Measurements from ENCODE around the gene RASSF10.

The RASSF10 gene

DNA sequence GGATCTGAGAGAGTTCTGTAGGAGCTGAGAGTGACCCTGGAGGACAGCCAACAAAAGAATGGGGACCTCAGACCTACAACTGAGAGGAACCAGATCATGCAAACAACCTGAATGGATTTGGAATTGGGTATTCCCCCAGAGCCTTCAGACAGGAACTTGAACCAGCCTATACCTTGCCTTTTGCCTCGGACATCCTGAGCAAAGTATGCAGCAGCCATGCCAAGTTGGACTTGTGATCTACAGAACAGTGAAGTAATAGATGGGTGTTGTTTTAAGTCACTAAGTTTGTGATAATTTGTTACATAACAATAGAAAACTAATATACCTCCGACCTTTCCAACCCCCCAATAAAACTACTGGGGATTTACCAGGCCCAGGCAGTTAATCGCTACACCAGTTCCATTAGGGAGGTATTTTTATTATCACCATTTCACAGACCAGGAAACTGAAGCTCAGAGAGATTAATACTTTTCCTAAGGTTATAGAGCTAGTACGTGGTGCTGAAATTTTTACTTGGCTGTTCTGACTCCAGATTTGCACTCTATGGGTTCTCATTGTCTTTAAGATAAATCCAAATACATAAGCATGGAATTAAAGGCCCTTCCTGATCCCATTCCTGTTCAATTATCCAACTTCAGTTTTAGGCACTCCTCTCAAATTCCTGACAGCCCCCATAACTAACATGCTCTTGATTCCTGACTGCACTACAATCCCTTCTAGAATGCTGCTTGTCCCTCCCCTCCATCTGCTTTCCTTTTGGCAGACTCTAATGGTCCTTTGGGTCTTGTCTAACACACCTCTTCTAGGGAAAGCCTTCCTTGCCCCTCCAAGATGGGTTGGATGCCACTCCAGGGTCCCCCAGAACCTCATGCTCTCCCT is 1.7 kb upstream of the RASSF10 start:
- H3K27me3 ChIP-seq (ENCODE audit: control insufficient read depth in 2 of 2, insufficient read depth in 2 of 2, low read length in 2 of 2), result peaks cover 27 to 28% of the 10 kb centered on the region in 2 donors
- H3K27ac ChIP-seq (ENCODE audit: low read depth in 2 of 2, low read length in 2 of 2), result no peak overlapping the region
- H3K4me3 ChIP-seq (ENCODE audit: low read length in 2 of 2), result no peak overlapping the region
- H3K9me3 ChIP-seq (ENCODE audit: control insufficient read depth in 2 of 2, low read length in 2 of 2), result no peaks in the 10 kb centered on the region
- no peak overlapping the region for H3K9ac ChIP-seq (ENCODE audit: low read depth in 1 of 2, low read length in 2 of 2)
- peaks cover 13 to 25% of the 10 kb centered on the region in 2 donors for H3K4me1 ChIP-seq (ENCODE audit: control insufficient read depth in 2 of 2, insufficient read depth in 2 of 2, low read length in 2 of 2)
- no peaks in the 10 kb centered on the region for H3K36me3 ChIP-seq (ENCODE audit: control insufficient read depth in 2 of 2, insufficient read depth in 2 of 2, low read length in 2 of 2)

DNA sequence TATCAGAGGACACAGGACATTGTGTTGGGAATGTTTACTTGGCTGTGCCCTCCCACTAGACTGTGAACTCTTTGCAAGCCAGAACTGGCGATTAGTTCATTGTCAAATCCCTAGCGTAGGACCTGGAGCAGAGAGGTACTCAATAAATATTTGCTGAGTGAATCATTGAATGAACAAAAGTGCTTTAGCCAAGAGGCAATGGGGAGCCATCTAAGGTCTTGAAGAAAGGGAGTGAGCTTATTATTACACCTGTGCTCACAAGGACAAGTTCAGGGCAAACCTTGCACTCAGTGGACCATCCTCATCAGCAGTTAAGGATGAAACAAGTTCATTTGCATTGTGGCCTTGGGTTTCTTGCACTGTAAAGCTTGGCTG is 1.1 kb upstream of the RASSF10 start:
- Histone ChIP-seq H3K27me3 (ENCODE audit: control insufficient read depth in 2 of 2, insufficient read depth in 2 of 2, low read length in 2 of 2) (peaks cover 28 to 29% of the 10 kb centered on the region in 2 donors), H3K36me3 (ENCODE audit: control insufficient read depth in 2 of 2, insufficient read depth in 2 of 2, low read length in 2 of 2) (no peaks in the 10 kb centered on the region), H3K9me3 (ENCODE audit: control insufficient read depth in 2 of 2, low read length in 2 of 2) (no peaks in the 10 kb centered on the region), H3K9ac (ENCODE audit: low read depth in 1 of 2, low read length in 2 of 2) (no peak overlapping the region), H3K4me3 (ENCODE audit: low read length in 2 of 2) (peak overlapping the region in 1 of 2 donors; percentile 69), H3K4me1 (ENCODE audit: control insufficient read depth in 2 of 2, insufficient read depth in 2 of 2, low read length in 2 of 2) (peaks cover 13 to 30% of the 10 kb centered on the region in 2 donors), H3K27ac (ENCODE audit: low read depth in 2 of 2, low read length in 2 of 2) (no peak overlapping the region)

DNA sequence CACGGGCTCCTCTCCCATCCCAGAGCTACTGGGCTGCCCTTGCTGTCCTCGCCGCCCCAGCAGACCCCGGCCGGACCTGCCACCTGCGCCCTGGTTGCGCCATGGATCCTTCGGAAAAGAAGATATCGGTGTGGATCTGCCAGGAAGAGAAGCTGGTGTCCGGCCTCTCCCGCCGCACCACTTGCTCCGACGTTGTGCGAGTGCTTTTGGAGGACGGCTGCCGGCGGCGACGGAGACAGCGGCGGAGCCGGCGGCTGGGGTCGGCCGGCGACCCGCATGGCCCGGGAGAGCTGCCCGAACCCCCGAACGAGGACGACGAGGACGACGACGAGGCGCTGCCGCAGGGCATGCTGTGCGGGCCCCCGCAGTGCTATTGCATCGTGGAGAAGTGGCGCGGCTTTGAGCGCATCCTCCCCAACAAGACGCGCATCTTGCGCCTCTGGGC is 382 bp downstream of the RASSF10 start:
- peak overlapping the region in 1 of 2 donors; percentile 37 for H3K27ac ChIP-seq (ENCODE audit: low read depth in 2 of 2, low read length in 2 of 2)
- H3K9me3 ChIP-seq (ENCODE audit: control insufficient read depth in 2 of 2, low read length in 2 of 2), result no peaks in the 10 kb centered on the region
- H3K4me3 ChIP-seq (ENCODE audit: low read length in 2 of 2), result peak overlapping the region; percentile 65 to 69
- H3K4me1 ChIP-seq (ENCODE audit: control insufficient read depth in 2 of 2, insufficient read depth in 2 of 2, low read length in 2 of 2), result peaks cover 13 to 33% of the 10 kb centered on the region in 2 donors
- no peaks in the 10 kb centered on the region for H3K36me3 ChIP-seq (ENCODE audit: control insufficient read depth in 2 of 2, insufficient read depth in 2 of 2, low read length in 2 of 2)
- peak overlapping the region in 1 of 2 donors; percentile 65 for H3K9ac ChIP-seq (ENCODE audit: low read depth in 1 of 2, low read length in 2 of 2)
- H3K27me3 ChIP-seq (ENCODE audit: control insufficient read depth in 2 of 2, insufficient read depth in 2 of 2, low read length in 2 of 2), result peaks cover 28 to 29% of the 10 kb centered on the region in 2 donors

DNA sequence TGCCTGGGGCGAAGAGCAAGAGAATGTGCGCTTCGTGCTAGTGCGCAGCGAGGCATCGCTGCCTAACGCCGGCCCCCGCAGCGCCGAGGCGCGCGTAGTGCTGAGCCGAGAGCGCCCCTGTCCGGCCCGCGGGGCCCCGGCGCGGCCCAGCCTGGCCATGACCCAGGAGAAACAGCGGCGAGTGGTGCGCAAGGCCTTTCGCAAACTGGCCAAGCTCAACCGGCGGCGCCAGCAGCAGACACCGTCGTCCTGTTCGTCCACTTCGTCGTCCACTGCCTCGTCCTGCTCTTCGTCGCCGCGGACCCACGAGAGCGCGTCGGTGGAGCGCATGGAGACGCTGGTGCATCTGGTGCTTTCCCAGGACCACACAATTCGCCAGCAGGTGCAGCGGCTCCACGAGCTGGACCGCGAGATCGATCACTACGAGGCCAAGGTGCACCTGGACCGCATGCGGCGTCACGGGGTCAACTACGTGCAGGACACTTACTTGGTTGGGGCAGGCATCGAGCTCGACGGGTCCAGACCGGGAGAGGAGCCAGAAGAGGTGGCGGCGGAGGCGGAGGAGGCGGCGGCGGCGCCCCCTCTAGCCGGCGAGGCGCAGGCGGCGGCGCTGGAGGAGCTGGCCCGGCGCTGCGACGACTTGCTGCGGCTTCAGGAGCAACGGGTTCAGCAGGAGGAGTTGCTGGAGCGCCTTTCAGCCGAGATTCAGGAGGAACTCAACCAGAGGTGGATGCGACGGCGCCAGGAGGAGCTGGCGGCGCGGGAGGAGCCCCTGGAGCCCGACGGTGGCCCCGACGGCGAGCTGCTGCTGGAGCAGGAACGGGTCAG is 1.0 kb downstream of the RASSF10 start:
- Histone ChIP-seq H3K9ac (ENCODE audit: low read depth in 1 of 2, low read length in 2 of 2) (peak overlapping the region in 1 of 2 donors; percentile 65), H3K27me3 (ENCODE audit: control insufficient read depth in 2 of 2, insufficient read depth in 2 of 2, low read length in 2 of 2) (peaks cover 28 to 29% of the 10 kb centered on the region in 2 donors), H3K9me3 (ENCODE audit: control insufficient read depth in 2 of 2, low read length in 2 of 2) (no peaks in the 10 kb centered on the region), H3K4me1 (ENCODE audit: control insufficient read depth in 2 of 2, insufficient read depth in 2 of 2, low read length in 2 of 2) (peaks cover 13 to 35% of the 10 kb centered on the region in 2 donors), H3K4me3 (ENCODE audit: low read length in 2 of 2) (peak overlapping the region; percentile 65 to 69), H3K27ac (ENCODE audit: low read depth in 2 of 2, low read length in 2 of 2) (no peak overlapping the region), H3K36me3 (ENCODE audit: control insufficient read depth in 2 of 2, insufficient read depth in 2 of 2, low read length in 2 of 2) (no peaks in the 10 kb centered on the region)

DNA sequence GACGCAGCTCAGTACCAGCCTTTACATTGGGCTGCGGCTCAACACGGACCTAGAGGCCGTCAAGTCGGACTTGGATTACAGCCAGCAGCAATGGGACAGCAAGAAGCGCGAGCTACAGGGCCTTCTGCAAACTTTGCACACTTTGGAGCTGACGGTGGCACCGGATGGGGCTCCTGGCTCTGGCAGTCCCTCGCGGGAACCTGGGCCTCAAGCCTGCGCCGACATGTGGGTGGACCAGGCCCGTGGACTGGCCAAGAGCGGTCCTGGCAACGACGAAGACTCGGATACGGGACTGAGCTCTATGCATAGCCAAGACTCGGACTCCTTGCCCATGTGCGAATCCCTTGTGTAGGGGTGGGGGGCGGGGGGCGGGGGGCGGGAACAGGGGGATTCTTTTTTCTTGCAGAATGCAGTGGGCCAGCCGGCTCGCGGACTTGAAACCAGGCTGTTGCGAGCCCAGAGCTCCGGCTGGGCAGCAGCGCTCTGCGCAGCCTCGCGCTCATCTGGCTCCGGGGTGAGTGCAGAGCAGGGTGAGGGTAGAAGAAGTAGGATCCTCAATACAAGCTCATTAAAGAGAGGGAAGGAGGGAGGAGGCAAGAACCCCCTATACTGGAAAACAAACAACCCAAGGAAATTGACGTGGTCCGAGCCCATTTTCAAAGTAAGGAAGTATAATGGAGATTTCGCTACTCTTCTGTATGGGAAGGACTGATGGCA is 1.8 kb downstream of the RASSF10 start:
- H3K9ac ChIP-seq (ENCODE audit: low read depth in 1 of 2, low read length in 2 of 2), result no peak overlapping the region
- H3K27me3 ChIP-seq (ENCODE audit: control insufficient read depth in 2 of 2, insufficient read depth in 2 of 2, low read length in 2 of 2), result peaks cover 28 to 29% of the 10 kb centered on the region in 2 donors
- peak overlapping the region; percentile 56 to 69 for H3K4me3 ChIP-seq (ENCODE audit: low read length in 2 of 2)

DNA sequence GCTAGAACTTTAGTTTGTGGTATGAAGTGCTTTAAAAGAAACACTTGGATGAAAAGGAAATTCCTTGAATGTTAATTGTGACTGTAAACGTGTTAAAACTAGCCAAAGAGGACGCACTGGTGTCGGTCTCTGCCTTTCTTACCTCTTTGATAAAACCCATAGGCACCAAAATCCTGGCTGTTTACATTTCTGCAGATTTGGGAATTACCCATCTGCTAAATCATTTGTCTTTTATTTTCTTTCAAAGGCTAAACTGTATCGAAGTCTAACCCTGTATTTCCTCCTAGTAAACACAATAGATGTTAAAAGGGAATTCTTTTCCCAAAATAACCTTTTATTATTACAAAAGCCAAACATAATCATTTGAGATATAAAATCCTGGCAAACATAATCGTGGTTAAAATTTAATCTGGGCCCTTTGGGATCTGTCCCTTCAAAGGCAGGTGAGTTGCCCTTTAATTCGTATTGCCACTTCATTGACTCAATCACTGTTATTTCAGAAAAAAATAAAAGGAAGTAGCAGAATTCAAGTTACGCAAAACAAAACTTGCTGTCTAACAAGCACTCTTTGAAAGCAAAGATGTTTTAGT is 2.4 kb downstream of the RASSF10 start:
- H3K9me3 ChIP-seq (ENCODE audit: control insufficient read depth in 2 of 2, low read length in 2 of 2), result no peaks in the 10 kb centered on the region
- H3K9ac ChIP-seq (ENCODE audit: low read depth in 1 of 2, low read length in 2 of 2), result no peak overlapping the region
- no peak overlapping the region for H3K27ac ChIP-seq (ENCODE audit: low read depth in 2 of 2, low read length in 2 of 2)
- H3K4me1 ChIP-seq (ENCODE audit: control insufficient read depth in 2 of 2, insufficient read depth in 2 of 2, low read length in 2 of 2), result peaks cover 16 to 37% of the 10 kb centered on the region in 2 donors
- peak overlapping the region; percentile 12 to 56 for H3K4me3 ChIP-seq (ENCODE audit: low read length in 2 of 2)
- H3K36me3 ChIP-seq (ENCODE audit: control insufficient read depth in 2 of 2, insufficient read depth in 2 of 2, low read length in 2 of 2), result no peaks in the 10 kb centered on the region
- peaks cover 28 to 29% of the 10 kb centered on the region in 2 donors for H3K27me3 ChIP-seq (ENCODE audit: control insufficient read depth in 2 of 2, insufficient read depth in 2 of 2, low read length in 2 of 2)

More for the DNA sequence above, 1.8 kb downstream of the RASSF10 start:
- H3K4me1 ChIP-seq (ENCODE audit: control insufficient read depth in 2 of 2, insufficient read depth in 2 of 2, low read length in 2 of 2), result peaks cover 13 to 35% of the 10 kb centered on the region in 2 donors
- H3K27ac ChIP-seq (ENCODE audit: low read depth in 2 of 2, low read length in 2 of 2), result no peak overlapping the region
- no peaks in the 10 kb centered on the region for H3K9me3 ChIP-seq (ENCODE audit: control insufficient read depth in 2 of 2, low read length in 2 of 2)
- no peaks in the 10 kb centered on the region for H3K36me3 ChIP-seq (ENCODE audit: control insufficient read depth in 2 of 2, insufficient read depth in 2 of 2, low read length in 2 of 2)

DNA sequence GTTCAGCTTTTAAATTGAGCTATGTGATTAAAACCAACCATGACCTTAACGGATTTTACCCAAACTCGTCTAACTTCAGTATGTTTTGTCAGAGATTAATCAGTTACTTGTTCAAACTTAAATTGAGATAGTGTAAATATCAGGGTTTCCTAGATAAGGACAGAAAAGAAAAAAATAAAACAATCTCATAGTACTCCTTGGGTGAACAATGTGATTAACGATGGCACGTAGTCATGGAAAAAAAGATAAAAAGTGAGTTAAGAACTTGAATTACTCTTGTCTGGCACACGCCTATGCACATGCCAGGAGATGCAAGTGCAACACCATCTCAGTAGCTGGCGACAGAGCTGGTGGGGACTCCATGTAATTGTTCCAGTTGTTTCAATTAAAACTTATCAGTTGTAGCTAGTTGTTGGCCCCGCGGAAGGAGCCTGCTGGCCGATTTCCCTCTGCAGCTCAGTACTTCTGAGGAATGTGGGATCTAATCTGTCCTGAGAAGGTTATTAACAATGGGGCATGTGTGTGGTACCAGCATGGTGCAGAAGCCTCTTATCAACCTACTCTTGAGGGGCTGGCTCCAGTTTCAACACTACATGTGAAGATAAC is 3.0 kb downstream of the RASSF10 start:
- H3K4me3 ChIP-seq (ENCODE audit: low read length in 2 of 2), result peak overlapping the region in 1 of 2 donors; percentile 18

DNA sequence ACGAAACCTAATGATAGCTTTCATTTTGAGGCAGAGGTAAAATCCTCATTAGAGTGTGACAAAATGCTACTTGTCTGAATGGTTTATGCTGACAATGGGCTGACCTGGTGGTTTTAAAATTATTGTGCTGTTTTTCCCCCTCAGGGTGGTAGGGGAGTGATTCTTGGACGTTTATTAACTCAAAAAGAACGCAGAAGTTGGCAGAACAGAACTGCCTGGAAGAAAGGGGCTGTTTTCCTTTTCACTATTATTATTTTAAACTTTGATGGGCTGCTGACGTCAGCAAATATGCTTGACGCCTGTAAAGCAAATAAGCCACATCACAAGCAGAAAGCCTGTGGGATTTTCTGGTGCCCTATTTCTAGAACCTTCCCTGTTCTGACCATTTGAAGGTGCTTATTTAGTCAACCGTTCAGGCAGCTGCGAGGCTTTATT is 4.0 kb downstream of the RASSF10 start:
- Histone ChIP-seq H3K9me3 (ENCODE audit: control insufficient read depth in 2 of 2, low read length in 2 of 2) (no peaks in the 10 kb centered on the region), H3K4me1 (ENCODE audit: control insufficient read depth in 2 of 2, insufficient read depth in 2 of 2, low read length in 2 of 2) (peaks cover 16 to 42% of the 10 kb centered on the region in 2 donors), H3K27ac (ENCODE audit: low read depth in 2 of 2, low read length in 2 of 2) (no peak overlapping the region), H3K36me3 (ENCODE audit: control insufficient read depth in 2 of 2, insufficient read depth in 2 of 2, low read length in 2 of 2) (no peaks in the 10 kb centered on the region), H3K27me3 (ENCODE audit: control insufficient read depth in 2 of 2, insufficient read depth in 2 of 2, low read length in 2 of 2) (peaks cover 13 to 24% of the 10 kb centered on the region in 2 donors), H3K4me3 (ENCODE audit: low read length in 2 of 2) (no peak overlapping the region), H3K9ac (ENCODE audit: low read depth in 1 of 2, low read length in 2 of 2) (no peak overlapping the region)

More for the DNA sequence above, 3.0 kb downstream of the RASSF10 start:
- Histone ChIP-seq H3K27me3 (ENCODE audit: control insufficient read depth in 2 of 2, insufficient read depth in 2 of 2, low read length in 2 of 2) (peaks cover 22 to 27% of the 10 kb centered on the region in 2 donors), H3K9me3 (ENCODE audit: control insufficient read depth in 2 of 2, low read length in 2 of 2) (no peaks in the 10 kb centered on the region), H3K27ac (ENCODE audit: low read depth in 2 of 2, low read length in 2 of 2) (no peak overlapping the region), H3K9ac (ENCODE audit: low read depth in 1 of 2, low read length in 2 of 2) (no peak overlapping the region), H3K36me3 (ENCODE audit: control insufficient read depth in 2 of 2, insufficient read depth in 2 of 2, low read length in 2 of 2) (no peaks in the 10 kb centered on the region), H3K4me1 (ENCODE audit: control insufficient read depth in 2 of 2, insufficient read depth in 2 of 2, low read length in 2 of 2) (peaks cover 16 to 42% of the 10 kb centered on the region in 2 donors)

DNA sequence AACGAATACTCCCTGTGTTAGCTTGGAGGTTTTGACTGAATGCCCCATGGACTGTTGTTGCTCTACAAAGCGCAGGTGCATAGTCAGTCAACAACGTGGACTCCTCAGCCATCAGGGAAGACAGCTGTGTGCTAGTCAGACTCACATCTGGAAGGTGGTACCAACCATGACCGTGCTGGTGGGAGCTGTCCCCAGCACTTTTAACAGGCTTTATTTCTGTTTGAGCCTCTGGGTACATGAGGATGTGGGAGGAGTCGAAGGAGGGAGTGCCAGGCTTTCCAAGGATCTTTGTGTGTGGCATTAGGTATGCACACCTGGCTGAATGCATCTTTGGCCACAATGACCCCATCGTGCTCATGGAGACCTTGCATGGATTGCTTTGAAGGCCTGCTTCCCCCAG is 6.6 kb downstream of the RASSF10 start:
- Histone ChIP-seq H3K4me3 (ENCODE audit: low read length in 2 of 2) (no peak overlapping the region), H3K27ac (ENCODE audit: low read depth in 2 of 2, low read length in 2 of 2) (no peak overlapping the region), H3K4me1 (ENCODE audit: control insufficient read depth in 2 of 2, insufficient read depth in 2 of 2, low read length in 2 of 2) (peaks cover 3 to 18% of the 10 kb centered on the region in 2 donors), H3K27me3 (ENCODE audit: control insufficient read depth in 2 of 2, insufficient read depth in 2 of 2, low read length in 2 of 2) (peaks cover under 1 to 5% of the 10 kb centered on the region in 2 donors), H3K9me3 (ENCODE audit: control insufficient read depth in 2 of 2, low read length in 2 of 2) (no peaks in the 10 kb centered on the region), H3K36me3 (ENCODE audit: control insufficient read depth in 2 of 2, insufficient read depth in 2 of 2, low read length in 2 of 2) (no peaks in the 10 kb centered on the region), H3K9ac (ENCODE audit: low read depth in 1 of 2, low read length in 2 of 2) (no peak overlapping the region)
